ENCODE results near the gene HDAC9.

GRCh38 chr7:18971839-18972238 lies 476.3 kb downstream of the HDAC9 start:
- TF ChIP-seq CTCF (IDR thresholded peaks at IDR 0.05; ENCODE audit: borderline replicate concordance, extremely low read depth, low read length, poor library complexity, severe bottlenecking) (no peak), EZH2 (IDR thresholded peaks at IDR 0.05; ENCODE audit: borderline replicate concordance, low read depth, low read length, severe bottlenecking) (no peak)

All from DND-41 (cell line).